Spleen (tissue), 11 donors: ENCODE data around the gene CBL. TPM values are rescaled to one million over a fixed set of nuclear protein-coding genes. Genes with fewer than 3 reads are reported as not detected.
"Not testable (repeated sequence)": the region's sequence is repeated elsewhere in the genome, so short reads cannot be mapped to it uniquely, and the experiment has no call there.

Source experiments
- DNase-seq: peaks from one replicate; pipeline ENCODE4 v3.0.0-alpha.2; 2020
- H3K27ac ChIP-seq, 8 donors: fragments of 200-600 bp; sonication (generic) in 7 of 8; 1 replicate in 4 of 8; 2 replicates in 4 of 8; pipeline versions ENCODE4 v1.5.0 to v1.8.0; 2016 to 2021; ENCODE audit warnings: inconsistent platforms in 4 of 8, mild to moderate bottlenecking in 4 of 8, moderate library complexity in 1 of 8
- H3K27me3 ChIP-seq, 7 donors: fragments of 200-600 bp; sonication (generic) in 6 of 7; replicated peaks in 1 of 7; 1 replicate in 4 of 7; 2 replicates in 3 of 7; pipeline versions ENCODE4 v1.5.0 to v1.8.0; 2016 to 2021; ENCODE audit warnings: inconsistent platforms in 3 of 7, mild to moderate bottlenecking in 1 of 7
- H3K36me3 ChIP-seq, 6 donors: fragments of 200-600 bp; sonication (generic) in 5 of 6; 1 replicate in 4 of 6; 2 replicates in 2 of 6; pipeline versions ENCODE4 v1.5.0 to v1.8.0; 2016 to 2021; ENCODE audit warnings: inconsistent platforms in 2 of 6
- H3K4me1 ChIP-seq, 6 donors: fragments of 200-600 bp; sonication (generic) in 5 of 6; 1 replicate in 3 of 6; 2 replicates in 3 of 6; pipeline versions ENCODE4 v1.5.0 to v1.8.0; 2016 to 2021; ENCODE audit warnings: inconsistent platforms in 3 of 6
- H3K4me3 ChIP-seq, 8 donors: fragments of 200-600 bp; sonication (generic) in 7 of 8; 1 replicate in 4 of 8; 2 replicates in 4 of 8; pipeline versions ENCODE4 v1.5.0 to v1.8.0; 2016 to 2021; ENCODE audit warnings: inconsistent platforms in 4 of 8, mild to moderate bottlenecking in 4 of 8, moderate library complexity in 2 of 8
- H3K9me3 ChIP-seq, 8 donors: fragments of 200-600 bp; sonication (generic) in 7 of 8; 1 replicate in 4 of 8; 2 replicates in 4 of 8; pipeline versions ENCODE4 v1.5.0 to v1.8.0; 2016 to 2021; ENCODE audit warnings: inconsistent platforms in 4 of 8
- POLR2A ChIP-seq, 3 donors: fragments of 450-650 bp; IDR thresholded peaks; one replicate each; pipeline ENCODE4 v1.5.1; 2017; ENCODE audit warnings: antibody characterized with exemption in 3 of 3, mild to moderate bottlenecking in 1 of 3
- POLR2AphosphoS5 ChIP-seq, 3 donors: sonication (generic); formaldehyde crosslinking; IDR thresholded peaks; one replicate each; pipeline ENCODE4 v1.5.1; 2017; ENCODE audit warnings: antibody characterized with exemption in 3 of 3
- WGBS, 5 donors: extraction: QIAGEN DNeasy Blood & Tissue Kit in 3 of 5; methylation state at CpG; one replicate each; pipeline versions ENCODE4 v1.1.5 to v1.1.7; 2013 to 2018; 5-methylcytosine and 5-hydroxymethylcytosine counted together
- intact Hi-C: fragments of 100-400 bp; cut with DNase I; formaldehyde crosslinking; loops from one replicate; pipeline ENCODE4 v1.15.0; 2023; ENCODE audit warnings: low total_unique reads
- polyA plus RNA-seq, 3 donors: library from polyadenylated mRNA; stranded (reverse); fragments of 200-250 nt; gene quantifications; one replicate each; pipeline ENCODE4 v1.2.1, GENCODE V29; 2013
- total RNA-seq, 7 donors: library from RNA; depleted of rRNA in 3 of 7; stranded (reverse); fragments of >200 nt in 3 of 7; fragmentation: NEBNext Ultra II Directional in 4 of 7; extraction: Animal tissue kit (Norgen Biotek cat#: 25700) in 4 of 7; gene quantifications; one replicate each; pipeline versions ENCODE4 v1.1.0 to v1.2.1, GENCODE V29; 2016 to 2021
- TF ChIP-seq, protein P1 (sequence below), 11 experiments: fragments of 200-600 bp in 7 of 11; fragments of 450-650 bp in 4 of 11; sonication (generic) in 4 of 11; IDR thresholded peaks in 8 of 11; conservative IDR thresholded peaks in 3 of 11; 1 replicate in 7 of 11; 2 replicates in 4 of 11; pipeline versions ENCODE4 v1.4.0 to v1.8.0; 2016 to 2021; ENCODE audit warnings: antibody characterized with exemption in 11 of 11, inconsistent platforms in 4 of 11, mild to moderate bottlenecking in 1 of 11
- donor health status: healthy with polysubstance abuse.
- donor health status: DM: no; HTN: no; CAD: no; lungs with moderate emphysema.
- donor health status: DM: no; HTN: no; CAD: no.
- donor health status: Bipolar disorder and iron deficiency.
- donor health status: healthy.
- donor health status: DM: no; HTN: no; CAD: no.
- donor health status: DM: yes; HTN: yes; CAD: no.

Gene CBL
- total and polyA plus RNA-seq, 10 donors = 9.4 to 56.3 (median 45.8) TPM

DNA sequence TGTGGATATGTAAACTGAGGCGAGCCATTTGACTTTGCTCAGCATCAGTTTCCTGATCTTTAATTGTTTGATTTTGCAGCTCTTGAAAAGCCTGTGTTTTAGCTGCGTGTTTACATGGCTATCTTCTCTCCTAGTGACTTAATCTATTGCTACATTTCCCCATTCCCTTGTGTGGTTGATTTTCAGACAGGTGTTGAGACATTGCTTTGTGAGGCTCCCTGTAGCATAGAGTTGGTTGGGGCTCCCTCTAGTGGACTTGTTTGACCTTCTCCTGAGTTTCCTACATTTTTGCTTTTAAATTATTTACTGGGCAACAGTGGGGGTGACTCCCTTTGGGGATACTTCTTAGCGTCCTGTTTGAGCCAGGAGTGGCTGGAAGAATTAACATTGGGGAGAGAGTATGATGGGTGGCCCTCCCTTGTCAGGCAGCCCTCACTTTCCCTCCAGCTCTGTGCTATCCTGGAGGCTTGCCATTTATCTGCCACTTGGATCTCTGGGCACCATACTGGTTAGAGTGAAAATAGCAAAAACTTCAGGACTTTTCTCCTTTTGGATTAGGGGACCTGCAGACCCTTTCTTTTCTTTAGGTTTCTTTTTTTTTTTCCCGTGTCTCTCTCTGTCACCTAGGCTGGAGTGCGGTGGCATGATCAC, 9.2 kb upstream of the CBL start:
- H3K36me3 ChIP-seq = no peaks in the 10 kb centered on the region
- H3K27me3 ChIP-seq = no peaks in the 10 kb centered on the region
- DNase-seq = peak; percentile 50
- WGBS, 5 donors = 41 to 46% (median 44%) methylated on average over 5 of the region's 5 CpGs
- peak overlapping the region in 1 of 8 donors; percentile 16 for H3K4me3 ChIP-seq
- H3K27ac ChIP-seq = peak overlapping the region in 6 of 8 donors; percentile 16 to 81 (median 64)
- peaks cover 0 to 47% (median 8%) of the 10 kb centered on the region in 6 donors for H3K4me1 ChIP-seq
- intact Hi-C loops = loop anchor here (10.0 kb wide), 1 partner anchor 102 kb away; a partner anchor contains a TSS
- TF ChIP-seq, protein P1, sequence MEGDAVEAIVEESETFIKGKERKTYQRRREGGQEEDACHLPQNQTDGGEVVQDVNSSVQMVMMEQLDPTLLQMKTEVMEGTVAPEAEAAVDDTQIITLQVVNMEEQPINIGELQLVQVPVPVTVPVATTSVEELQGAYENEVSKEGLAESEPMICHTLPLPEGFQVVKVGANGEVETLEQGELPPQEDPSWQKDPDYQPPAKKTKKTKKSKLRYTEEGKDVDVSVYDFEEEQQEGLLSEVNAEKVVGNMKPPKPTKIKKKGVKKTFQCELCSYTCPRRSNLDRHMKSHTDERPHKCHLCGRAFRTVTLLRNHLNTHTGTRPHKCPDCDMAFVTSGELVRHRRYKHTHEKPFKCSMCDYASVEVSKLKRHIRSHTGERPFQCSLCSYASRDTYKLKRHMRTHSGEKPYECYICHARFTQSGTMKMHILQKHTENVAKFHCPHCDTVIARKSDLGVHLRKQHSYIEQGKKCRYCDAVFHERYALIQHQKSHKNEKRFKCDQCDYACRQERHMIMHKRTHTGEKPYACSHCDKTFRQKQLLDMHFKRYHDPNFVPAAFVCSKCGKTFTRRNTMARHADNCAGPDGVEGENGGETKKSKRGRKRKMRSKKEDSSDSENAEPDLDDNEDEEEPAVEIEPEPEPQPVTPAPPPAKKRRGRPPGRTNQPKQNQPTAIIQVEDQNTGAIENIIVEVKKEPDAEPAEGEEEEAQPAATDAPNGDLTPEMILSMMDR (IDR thresholded peaks at IDR 0.05 in 8 of 11, conservative IDR thresholded peaks at IDR 0.05 in 3 of 11) = peak; percentile 61 to 89 (median 81)
- TF ChIP-seq POLR2AphosphoS5 (IDR thresholded peaks at IDR 0.05) (peak in 1 of 3 donors; percentile 52), POLR2A (IDR thresholded peaks at IDR 0.05) (no peak)
- no peaks in the 10 kb centered on the region for H3K9me3 ChIP-seq

DNA sequence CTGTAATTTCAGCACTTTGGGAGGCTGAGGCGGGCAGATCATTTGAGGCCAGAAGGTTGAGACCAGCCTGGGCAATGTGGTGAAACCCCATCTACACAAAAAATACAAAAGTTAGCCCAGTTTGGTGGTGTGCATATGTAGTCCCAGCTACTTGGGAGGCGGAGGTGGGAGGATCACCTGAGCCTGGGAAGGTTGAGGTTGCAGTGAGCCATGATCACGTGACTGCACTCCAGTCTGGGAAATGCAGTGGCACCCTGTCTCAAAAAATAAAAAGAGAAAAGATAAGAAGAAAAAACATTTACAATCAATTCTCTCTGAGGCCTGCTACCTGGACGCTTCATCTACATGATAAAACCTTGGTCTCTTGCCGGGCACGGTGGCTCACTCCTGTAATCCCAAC, 7.2 kb upstream of the CBL start:
- TF ChIP-seq POLR2AphosphoS5 (IDR thresholded peaks at IDR 0.05) = no peak
- TF ChIP-seq, protein P1 (IDR thresholded peaks at IDR 0.05 in 8 of 11, conservative IDR thresholded peaks at IDR 0.05 in 3 of 11) = no peak
- no peak for TF ChIP-seq POLR2A (IDR thresholded peaks at IDR 0.05)
- Histone ChIP-seq H3K4me1 (peaks cover 0 to 33% (median 8%) of the 10 kb centered on the region in 6 donors), H3K9me3 (no peaks in the 10 kb centered on the region), H3K27ac (no peak overlapping the region), H3K27me3 (no peaks in the 10 kb centered on the region), H3K36me3 (no peaks in the 10 kb centered on the region), H3K4me3 (no peak overlapping the region)
- WGBS, 5 donors = 90 to 94% (median 94%) methylated on average over 6 of the region's 6 CpGs
- intact Hi-C loops = loop anchor here (10.0 kb wide), 1 partner anchor 104 kb away; a partner anchor contains a TSS
- peak; percentile 40 for DNase-seq

DNA sequence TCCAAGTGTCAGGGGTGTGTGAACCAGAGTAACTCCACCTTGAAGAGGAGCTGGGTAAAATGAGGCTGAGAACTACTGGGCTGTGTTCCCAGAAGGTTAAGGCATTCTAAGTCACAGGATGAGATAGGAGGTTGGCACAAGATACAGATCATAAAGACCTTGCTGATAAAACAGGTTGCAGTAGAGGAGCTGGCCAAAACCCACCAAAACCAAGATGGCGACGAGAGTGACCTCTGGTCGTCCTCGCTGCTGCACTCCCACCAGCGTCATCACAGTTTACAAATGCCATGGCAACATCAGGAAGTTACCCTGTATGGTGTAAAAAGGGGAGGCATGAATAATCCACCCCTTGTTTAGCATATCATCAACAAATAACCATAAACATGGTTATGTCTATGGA, 4.9 kb upstream of the CBL start:
- H3K4me3 ChIP-seq, intact Hi-C loops, H3K27ac ChIP-seq, H3K36me3 ChIP-seq, H3K9me3 ChIP-seq, H3K27me3 ChIP-seq: not testable (repeated sequence)
- WGBS, 5 donors = 81 to 93% (median 86%) methylated on average over 5 of the region's 5 CpGs
- DNase-seq = peak; percentile 21
- H3K4me1 ChIP-seq = peaks cover 6 to 35% (median 21%) of the 10 kb centered on the region in 6 donors

DNA sequence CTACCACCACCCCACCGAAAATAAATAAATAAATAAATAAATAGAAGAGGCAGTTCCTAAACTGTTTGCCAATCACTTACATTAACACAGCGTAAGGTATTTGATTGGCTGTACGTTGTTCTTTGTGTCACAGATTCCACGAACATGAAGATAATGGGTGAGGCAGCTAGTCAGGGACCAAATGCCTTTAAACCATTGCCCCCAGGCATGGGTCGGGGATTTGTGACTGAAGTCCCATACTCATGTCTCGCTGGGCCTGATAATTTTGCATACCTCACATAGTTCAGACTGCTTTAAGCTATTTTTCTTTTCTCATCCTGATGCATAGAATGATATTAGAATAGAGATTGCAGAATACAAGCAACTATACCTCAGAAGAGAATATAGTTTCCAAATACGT, 3.6 kb upstream of the CBL start:
- H3K4me1 ChIP-seq = peaks cover 8 to 30% (median 19%) of the 10 kb centered on the region in 6 donors
- H3K27ac ChIP-seq = no peak overlapping the region
- 91 to 93% (median 93%) methylated on average over 7 of the region's 7 CpGs for WGBS, 5 donors
- no peaks in the 10 kb centered on the region for H3K36me3 ChIP-seq
- TF ChIP-seq POLR2AphosphoS5 (IDR thresholded peaks at IDR 0.05) = no peak
- no peak for TF ChIP-seq POLR2A (IDR thresholded peaks at IDR 0.05)
- no peaks in the 10 kb centered on the region for H3K9me3 ChIP-seq
- peak; percentile 15 for DNase-seq
- H3K4me3 ChIP-seq = no peak overlapping the region
- H3K27me3 ChIP-seq = no peaks in the 10 kb centered on the region
- intact Hi-C loops = no loop called here

DNA sequence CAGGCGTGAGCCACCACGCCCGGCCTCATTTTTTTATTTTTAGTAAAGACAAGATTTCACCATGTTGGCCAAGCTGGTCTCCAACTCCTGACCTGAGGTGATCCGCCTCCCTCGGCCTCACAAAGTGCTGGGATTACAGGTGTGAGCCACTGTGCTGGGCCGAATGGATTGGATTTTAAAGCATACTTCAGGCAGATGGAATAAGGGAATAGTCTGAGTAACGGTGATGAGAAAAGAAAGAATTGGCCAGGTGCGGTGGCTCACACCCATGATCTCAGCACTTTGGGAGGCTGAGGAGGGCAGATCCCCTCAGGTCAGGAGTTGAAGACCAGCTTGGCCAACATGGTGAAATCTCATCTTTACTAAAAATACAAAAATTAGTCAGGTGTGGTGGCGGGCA, 2.1 kb upstream of the CBL start:
- H3K27me3 ChIP-seq = no peaks in the 10 kb centered on the region
- H3K4me1 ChIP-seq = peaks cover 14 to 39% (median 34%) of the 10 kb centered on the region in 6 donors
- H3K4me3 ChIP-seq = no peak overlapping the region
- peak; percentile 5 for DNase-seq
- no peak for TF ChIP-seq POLR2AphosphoS5 (IDR thresholded peaks at IDR 0.05)
- TF ChIP-seq, protein P1 (IDR thresholded peaks at IDR 0.05 in 8 of 11, conservative IDR thresholded peaks at IDR 0.05 in 3 of 11) = no peak
- no peak for TF ChIP-seq POLR2A (IDR thresholded peaks at IDR 0.05)
- intact Hi-C loops = no loop called here
- no peaks in the 10 kb centered on the region for H3K36me3 ChIP-seq
- H3K27ac ChIP-seq = peak overlapping the region in 1 of 8 donors; percentile 98
- 91 to 95% (median 94%) methylated on average over 9 of the region's 9 CpGs for WGBS, 5 donors
- no peaks in the 10 kb centered on the region for H3K9me3 ChIP-seq
